HFFc6 (cell line): ENCODE measurements around the gene CLDN18. TPM values are rescaled to one million over a fixed set of nuclear protein-coding genes. Genes with fewer than 3 reads are reported as not detected.

Source experiments
- DNase-seq: peaks from one replicate; pipeline ENCODE4 v3.0.0-alpha.2; 2018
- H3K27ac Mint-ChIP-seq: 2 replicates; pipeline ENCODE4 v1.8.0; 2020; ENCODE audit warnings: mild to moderate bottlenecking, mixed read lengths
- H3K27me3 Mint-ChIP-seq: 2 replicates; pipeline ENCODE4 v1.8.0; 2021; ENCODE audit warnings: mild to moderate bottlenecking, moderate library complexity, mixed read lengths; ENCODE audit not compliant: insufficient read depth
- H3K36me3 Mint-ChIP-seq: 2 replicates; pipeline ENCODE4 v1.8.0; 2021; ENCODE audit warnings: low read depth, mixed read lengths
- H3K4me1 Mint-ChIP-seq: 2 replicates; pipeline ENCODE4 v1.8.0; 2020; ENCODE audit warnings: low read depth, mixed read lengths
- H3K4me3 Mint-ChIP-seq: 2 replicates; pipeline ENCODE4 v1.8.0; 2020; ENCODE audit warnings: mild to moderate bottlenecking, moderate library complexity, mixed read lengths
- H3K9me3 Mint-ChIP-seq: 2 replicates; pipeline ENCODE4 v1.8.0; 2020; ENCODE audit warnings: mild to moderate bottlenecking, mixed read lengths
- CTCF ChIP-seq: fragments of 200-600 bp; sonication (generic); IDR thresholded peaks from 2 replicates; pipeline ENCODE4 v1.5.0; 2021; ENCODE audit warnings: antibody characterized with exemption, mild to moderate bottlenecking
- total RNA-seq, 6 experiments: library from RNA; stranded (reverse); fragmentation: NEBNext Ultra II Directional; extraction: Animal tissue kit (Norgen Biotek cat#: 25700); gene quantifications; 2 replicates in 1 of 6; 3 replicates in 5 of 6; pipeline ENCODE4 v1.2.3, GENCODE V29; 2021

Gene CLDN18
- total RNA-seq, 6 experiments from 2014 or later: not detected

- Mint-ChIP-seq H3K27ac (no peak overlapping the region), H3K27me3 (no peaks in the 10 kb centered on the region; the same call in 1 of the 2 replicates), H3K4me1 (peaks cover 25% of the 10 kb centered on the region), H3K36me3 (peaks cover 28% of the 10 kb centered on the region; the same call in 1 of the 2 replicates), H3K9me3 (no peaks in the 10 kb centered on the region), H3K4me3 (no peak overlapping the region)
- no peak for DNase-seq
- no peak for TF ChIP-seq CTCF
Measured at GRCh38 chr3:138066972-138067371, 57.0 kb downstream of the CLDN18 start.

- no peak for TF ChIP-seq CTCF
- no peak overlapping the region for H3K4me3 Mint-ChIP-seq
- H3K27ac Mint-ChIP-seq: no peak overlapping the region
- H3K27me3 Mint-ChIP-seq: no peaks in the 10 kb centered on the region; the same call in 1 of the 2 replicates
- DNase-seq: no peak
- peaks cover 19% of the 10 kb centered on the region for H3K4me1 Mint-ChIP-seq
- H3K9me3 Mint-ChIP-seq: no peaks in the 10 kb centered on the region
- peaks cover 22% of the 10 kb centered on the region; the same call in 1 of the 2 replicates for H3K36me3 Mint-ChIP-seq
Measured at GRCh38 chr3:138068046-138068445, 58.1 kb downstream of the CLDN18 start.

GRCh38 chr3:138068579-138069174 lies 58.7 kb downstream of the CLDN18 start:
- peak overlapping the region; percentile 22; the same call in 1 of the 2 replicates for H3K27ac Mint-ChIP-seq
- H3K4me1 Mint-ChIP-seq: peaks cover 21% of the 10 kb centered on the region
- no peak overlapping the region for H3K4me3 Mint-ChIP-seq
- TF ChIP-seq CTCF: peak; percentile 99
- no peaks in the 10 kb centered on the region; the same call in 1 of the 2 replicates for H3K27me3 Mint-ChIP-seq
- DNase-seq: peak; percentile 57
- peaks cover 20% of the 10 kb centered on the region; the same call in 1 of the 2 replicates for H3K36me3 Mint-ChIP-seq
- no peaks in the 10 kb centered on the region for H3K9me3 Mint-ChIP-seq

- H3K36me3 Mint-ChIP-seq: peaks cover 7% of the 10 kb centered on the region; the same call in 1 of the 2 replicates
- H3K4me1 Mint-ChIP-seq: peaks cover 21% of the 10 kb centered on the region
- no peak for DNase-seq
Measured at GRCh38 chr3:138070006-138070405, 60.0 kb downstream of the CLDN18 start.

GRCh38 chr3:138072796-138073195 lies 62.8 kb downstream of the CLDN18 start:
- Mint-ChIP-seq H3K36me3 (peaks cover 12% of the 10 kb centered on the region; the same call in 1 of the 2 replicates), H3K27me3 (no peaks in the 10 kb centered on the region; the same call in 1 of the 2 replicates), H3K4me1 (peaks cover 26% of the 10 kb centered on the region), H3K9me3 (no peaks in the 10 kb centered on the region), H3K4me3 (no peak overlapping the region), H3K27ac (peak overlapping the region; percentile 48)
- no peak for DNase-seq
- TF ChIP-seq CTCF: no peak

More at GRCh38 chr3:138070006-138070405, 60.0 kb downstream of the CLDN18 start:
- Mint-ChIP-seq H3K27ac (no peak overlapping the region), H3K4me3 (no peak overlapping the region), H3K27me3 (no peaks in the 10 kb centered on the region; the same call in 1 of the 2 replicates), H3K9me3 (no peaks in the 10 kb centered on the region)
- no peak for TF ChIP-seq CTCF
